COLO668 (cell line): ENCODE data around the gene MDH1B.

Experiments
- DNase-seq: peaks from one replicate; lab custom pipeline; 2025; ENCODE audit not compliant: unreplicated experiment; lab: John Stamatoyannopoulos, UW

MDH1B gene

DNA sequence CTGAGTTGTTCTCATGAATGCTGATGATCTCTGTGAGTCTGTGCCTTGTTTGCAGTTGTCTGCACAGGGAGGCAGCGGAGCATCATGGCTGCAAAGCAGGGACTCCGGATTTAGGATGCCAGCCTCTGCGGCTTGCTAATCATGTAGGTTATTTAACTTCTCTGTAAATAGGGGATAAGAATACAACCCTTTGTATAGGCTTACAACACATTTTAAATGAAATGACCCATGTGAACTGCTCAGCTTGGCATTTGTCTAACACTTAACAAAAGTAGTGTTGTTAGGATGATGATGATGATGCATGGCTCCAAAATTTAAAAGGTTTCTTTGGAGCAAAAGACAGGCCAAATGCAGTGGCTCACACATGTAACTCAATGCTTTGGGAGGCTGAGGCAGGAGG, 66.3 kb downstream of the MDH1B start:
- DNase-seq: no peak

DNA sequence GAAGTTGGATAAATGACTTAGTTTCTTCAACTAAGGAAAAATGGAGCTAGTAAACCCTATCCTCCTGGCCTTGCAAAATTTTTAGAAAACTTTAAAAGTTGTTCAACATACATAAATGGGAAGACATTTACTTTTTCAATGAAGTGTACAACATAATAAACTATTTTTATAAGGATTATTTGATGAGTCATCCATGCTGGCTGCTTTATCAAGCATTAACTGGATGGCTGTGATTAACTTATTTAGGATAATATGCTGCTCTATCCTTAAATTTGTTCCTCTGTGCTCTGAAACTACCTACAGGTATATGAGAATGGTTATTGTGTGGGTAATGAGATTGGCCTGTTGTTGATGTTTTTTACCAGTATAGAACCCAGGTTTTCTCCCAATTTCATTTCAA, 68.2 kb downstream of the MDH1B start:
- no peak for DNase-seq

DNA sequence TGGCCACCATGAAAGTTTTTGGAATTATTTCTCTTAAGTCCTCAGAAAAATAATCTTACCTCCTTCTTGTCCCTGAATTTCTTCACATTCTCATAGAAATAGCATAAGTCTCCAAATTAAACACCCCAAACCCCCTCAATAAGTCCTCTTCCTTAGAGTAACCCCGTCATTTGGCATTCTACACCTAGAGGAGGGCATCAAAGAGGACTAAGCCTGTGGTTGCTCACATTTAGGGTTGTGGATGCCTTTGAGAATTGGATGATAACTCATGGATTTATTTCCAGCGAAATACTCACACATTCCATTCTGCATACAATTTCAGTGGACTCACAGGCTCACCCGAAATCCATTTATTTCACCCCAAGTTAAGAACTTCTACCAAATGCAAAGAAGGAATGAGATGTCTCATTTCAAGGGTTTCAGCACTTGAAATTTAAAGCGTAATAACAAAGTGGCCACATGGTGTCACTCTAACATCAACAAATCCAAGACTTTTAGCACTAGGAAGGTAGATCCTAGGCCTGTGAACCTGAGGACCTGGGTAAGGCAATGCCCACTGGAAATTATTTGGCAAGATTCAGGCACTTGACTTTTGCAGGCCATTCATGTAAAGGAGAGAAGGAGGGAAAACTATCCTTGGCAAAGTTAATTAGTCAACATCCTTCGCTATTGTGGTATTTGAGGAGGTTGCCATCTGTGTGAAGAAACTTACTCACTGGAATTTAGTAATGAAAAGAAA, 71.6 kb downstream of the MDH1B start:
- peak; percentile 34 for DNase-seq

DNA sequence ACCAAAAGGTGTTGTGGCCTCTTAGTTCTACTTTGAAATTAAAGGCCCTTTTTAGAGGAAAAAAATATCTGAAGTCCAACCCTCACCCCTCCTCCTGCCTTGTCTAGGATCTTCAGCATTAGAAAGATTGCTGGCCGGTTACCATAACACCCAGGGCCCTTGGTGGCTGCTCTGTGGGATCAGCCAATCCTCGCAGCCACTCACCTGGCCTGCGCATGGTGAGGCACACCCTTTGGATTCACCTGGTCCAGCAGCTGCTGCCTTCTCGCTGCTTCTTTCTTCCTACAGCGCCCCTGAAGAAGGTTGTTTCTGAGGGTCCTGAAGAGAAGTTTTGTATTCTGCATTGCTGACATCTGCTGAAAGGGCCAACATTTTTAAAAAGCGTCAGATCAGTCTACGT, 72.2 kb downstream of the MDH1B start:
- DNase-seq: no peak

DNA sequence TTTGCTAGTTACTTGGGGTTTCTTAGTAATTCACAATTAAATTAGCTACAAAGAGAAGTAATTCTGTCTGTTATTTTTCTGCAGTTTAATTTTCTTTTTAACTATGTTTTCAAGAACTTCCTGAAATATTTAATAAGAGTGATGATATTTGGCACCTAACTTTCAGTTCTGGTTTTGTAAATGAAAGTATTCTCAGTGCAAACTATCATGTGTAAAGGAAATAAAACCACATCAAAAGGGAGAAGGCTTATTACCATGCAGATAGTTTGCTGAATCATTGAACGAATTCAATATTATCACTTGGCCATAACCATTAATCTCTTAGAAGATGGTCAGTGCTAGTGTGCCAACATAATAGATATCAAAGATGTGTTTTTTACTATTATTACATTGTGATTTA, 76.1 kb downstream of the MDH1B start:
- no peak for DNase-seq

DNA sequence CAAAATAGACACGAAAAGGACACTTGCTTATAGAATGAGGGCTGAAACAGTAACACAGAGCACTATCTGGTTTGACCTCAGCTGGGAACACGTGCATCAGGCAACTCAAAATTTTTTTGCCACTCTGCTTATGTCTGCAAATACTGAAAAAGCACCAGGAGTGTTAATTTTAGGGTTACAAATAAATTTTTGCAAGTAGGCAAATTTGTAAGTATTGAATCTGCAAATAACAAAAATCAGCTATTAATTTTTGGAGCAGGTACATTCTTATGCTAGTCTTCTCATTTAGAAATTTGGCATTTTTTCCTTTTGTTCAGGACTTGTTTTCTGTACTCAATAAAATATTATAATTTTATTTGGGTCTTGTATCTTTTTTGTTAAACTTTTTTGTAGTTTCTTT, 76.7 kb downstream of the MDH1B start:
- no peak for DNase-seq
